ENCODE measurements around the gene ZNF764. TPM values are rescaled to one million over a fixed set of nuclear protein-coding genes. Genes with fewer than 3 reads are reported as not detected.

Gene ZNF764
- total and polyA plus RNA-seq, 7 experiments from 2014 or later, result 4.5 to 20.9 (median 18.1) TPM

GRCh38 chr16:30557707-30557956 is 542 bp downstream of the ZNF764 start:
- peaks cover 0 to 2% (median 0%) of the 10 kb centered on the region in 11 donors for H3K9me3 Mint-ChIP-seq
- DNase-seq (peak in 1 of 9 donors; percentile 42), ATAC-seq (no peak)
- Histone ChIP-seq H3K27me3 (ENCODE audit: control insufficient read depth in 2 of 2, insufficient read depth in 2 of 2, low read length in 2 of 2) (no peaks in the 10 kb centered on the region), H3K9me3 (ENCODE audit: control insufficient read depth in 2 of 3, low read length in 3 of 3) (no peaks in the 10 kb centered on the region), H3K36me3 (ENCODE audit: control insufficient read depth in 2 of 3, insufficient read depth in 3 of 3, low read length in 3 of 3) (peaks cover 0 to 36% (median 8%) of the 10 kb centered on the region in 3 experiments), H3K4me3 (ENCODE audit: low read length) (peak overlapping the region; percentile 92), H3K27ac (ENCODE audit: low read depth, low read length) (peak overlapping the region; percentile 99), H3K4me1 (ENCODE audit: control insufficient read depth in 2 of 2, insufficient read depth in 2 of 2, low read length in 2 of 2) (peaks cover 18 to 20% of the 10 kb centered on the region in 2 donors)
- ChIA-PET CTCF (interaction anchor here (0.6 to 6.2 kb wide), 8 partner anchors 9 to 135 kb away, joined by 3 to 37 read pairs (median 6); partner anchors contain the start of genes DCTPP1, ZNF688 and ZNF747), POLR2A (interaction anchor here (0.7 to 9.3 kb wide), 24 partner anchors 9 to 492 kb away, joined by 3 to 159 read pairs (median 5); partner anchors contain the start of genes ALDOA, CORO1A, DCTPP1 and FBRS)
- intact Hi-C loops (cut with micrococcal nuclease), result loop anchor here in 1 of 2 donors (5.0 kb wide), 2 partner anchors 180 to 365 kb away; partner anchors contain the start of gene FBXL19
- H3K4me3 Mint-ChIP-seq, result peak overlapping the region; percentile 83 to 92 (median 90)
- peaks cover 0 to 16% (median 5%) of the 10 kb centered on the region in 5 donors for H3K36me3 Mint-ChIP-seq
- H3K27ac Mint-ChIP-seq, result peak overlapping the region; percentile 87 to 94 (median 92)
- H3K4me1 Mint-ChIP-seq, result peaks cover 36 to 64% (median 49%) of the 10 kb centered on the region in 7 donors
- no peaks in the 10 kb centered on the region for H3K27me3 Mint-ChIP-seq

DNA sequence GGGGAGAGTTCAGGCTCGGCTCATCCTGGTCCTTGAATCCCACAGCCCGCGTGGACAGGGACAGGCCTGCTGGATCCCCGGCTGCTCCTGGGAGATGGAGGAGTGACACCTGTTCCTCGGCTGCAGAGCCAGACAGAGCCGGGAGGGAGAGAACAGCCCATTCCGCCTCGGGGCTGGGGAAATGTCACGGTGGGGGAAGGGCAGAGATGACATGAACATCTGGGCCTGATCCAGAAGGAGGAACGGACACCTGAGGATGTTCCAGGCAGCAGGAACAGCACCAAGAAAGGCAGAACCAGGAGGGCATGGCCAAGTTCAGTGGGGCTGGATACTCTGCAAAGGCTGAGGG is 2.1 kb downstream of the ZNF764 start:
- H3K27me3 Mint-ChIP-seq, result no peaks in the 10 kb centered on the region
- no peaks in the 10 kb centered on the region for H3K9me3 ChIP-seq (ENCODE audit: control insufficient read depth in 2 of 3, low read length in 3 of 3)
- peaks cover 26 to 34% of the 10 kb centered on the region in 2 donors for H3K4me1 ChIP-seq (ENCODE audit: control insufficient read depth in 2 of 2, insufficient read depth in 2 of 2, low read length in 2 of 2)
- H3K9me3 Mint-ChIP-seq, result peaks cover 0 to 2% (median 0%) of the 10 kb centered on the region in 11 donors
- no peaks in the 10 kb centered on the region for H3K27me3 ChIP-seq (ENCODE audit: control insufficient read depth in 2 of 2, insufficient read depth in 2 of 2, low read length in 2 of 2)
- H3K36me3 ChIP-seq (ENCODE audit: control insufficient read depth in 2 of 3, insufficient read depth in 3 of 3, low read length in 3 of 3), result peaks cover 0 to 36% (median 8%) of the 10 kb centered on the region in 3 experiments
- H3K27ac ChIP-seq (ENCODE audit: low read depth, low read length), result no peak overlapping the region
- DNase-seq (no peak), ATAC-seq (no peak)
- no peak overlapping the region for H3K4me3 ChIP-seq (ENCODE audit: low read length)
- peak overlapping the region; percentile 65 to 94 (median 91) for H3K27ac Mint-ChIP-seq
- peaks cover 0 to 20% (median 5%) of the 10 kb centered on the region in 5 donors for H3K36me3 Mint-ChIP-seq
- H3K4me3 Mint-ChIP-seq, result peak overlapping the region; percentile 43 to 92 (median 89)
- intact Hi-C loops (cut with micrococcal nuclease), result loop anchor here in 1 of 2 donors (5.0 kb wide), 2 partner anchors 179 to 366 kb away; partner anchors contain the start of gene FBXL19
- POLR2A ChIA-PET, result interaction anchor here (1.1 to 9.3 kb wide), 5 partner anchors 15 to 148 kb away, joined by 3 to 159 read pairs (median 20); partner anchors contain the start of genes ZNF688, ZNF747 and ZNF785
- CTCF ChIA-PET, result interaction anchor here (1.0 to 6.2 kb wide), 2 partner anchors 21 to 138 kb away, joined by 3 to 37 read pairs; partner anchors contain the start of gene ZNF747
- H3K4me1 Mint-ChIP-seq, result peaks cover 45 to 72% (median 57%) of the 10 kb centered on the region in 7 donors

DNA sequence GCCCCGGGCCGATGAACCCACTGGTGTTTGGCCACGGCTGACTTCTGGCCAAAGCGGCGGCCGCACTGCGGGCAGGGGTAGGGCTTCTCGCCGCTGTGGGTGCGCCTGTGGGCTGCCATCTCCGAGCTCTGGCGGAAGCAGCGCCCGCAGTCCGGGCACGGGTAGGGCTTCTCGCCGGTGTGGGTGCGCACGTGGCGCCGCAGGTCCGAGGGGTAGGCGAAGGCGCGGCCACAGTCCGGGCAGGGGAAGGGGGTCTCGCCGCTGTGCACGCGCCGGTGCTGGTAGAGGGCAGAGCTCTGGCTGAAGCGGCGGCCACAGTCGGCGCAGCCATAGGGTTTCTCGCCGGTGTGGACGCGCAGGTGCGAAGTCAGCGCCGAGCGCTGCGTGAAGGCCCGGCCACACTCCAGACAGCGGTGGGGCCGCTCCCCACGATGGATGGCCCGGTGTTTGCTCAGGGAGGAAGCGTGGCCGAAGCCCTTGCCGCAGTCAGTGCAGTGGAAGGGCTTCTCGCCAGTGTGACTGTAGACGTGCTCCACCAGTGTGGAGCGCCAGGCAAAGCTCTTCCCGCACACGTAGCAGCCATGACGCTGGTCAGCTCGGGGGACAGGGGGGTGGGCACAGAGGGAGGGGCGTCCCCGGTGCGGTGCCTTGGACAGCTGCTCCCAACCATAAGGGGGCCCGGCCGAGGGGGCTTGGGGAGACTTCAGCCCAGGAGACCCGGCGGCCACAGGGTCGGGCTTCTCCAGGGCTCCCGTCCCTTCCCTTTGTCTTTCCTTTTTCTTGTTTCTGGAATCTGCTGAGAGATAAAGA is 2.7 kb downstream of the ZNF764 start:
- H3K27ac Mint-ChIP-seq, result peak overlapping the region in 5 of 9 donors; percentile 65 to 94 (median 93)
- H3K4me3 Mint-ChIP-seq, result peak overlapping the region in 9 of 10 donors; percentile 43 to 92 (median 83)
- ATAC-seq (no peak), DNase-seq (no peak)
- peaks cover 0 to 2% (median 0%) of the 10 kb centered on the region in 11 donors for H3K9me3 Mint-ChIP-seq
- peaks cover 46 to 72% (median 58%) of the 10 kb centered on the region in 7 donors for H3K4me1 Mint-ChIP-seq
- Histone ChIP-seq H3K36me3 (ENCODE audit: control insufficient read depth in 2 of 3, insufficient read depth in 3 of 3, low read length in 3 of 3) (peaks cover 0 to 36% (median 8%) of the 10 kb centered on the region in 3 experiments), H3K4me3 (ENCODE audit: low read length) (no peak overlapping the region), H3K27me3 (ENCODE audit: control insufficient read depth in 2 of 2, insufficient read depth in 2 of 2, low read length in 2 of 2) (no peaks in the 10 kb centered on the region), H3K4me1 (ENCODE audit: control insufficient read depth in 2 of 2, insufficient read depth in 2 of 2, low read length in 2 of 2) (peaks cover 28 to 37% of the 10 kb centered on the region in 2 donors), H3K27ac (ENCODE audit: low read depth, low read length) (no peak overlapping the region), H3K9me3 (ENCODE audit: control insufficient read depth in 2 of 3, low read length in 3 of 3) (no peaks in the 10 kb centered on the region)
- CTCF ChIA-PET, result interaction anchor here (1.0 to 6.2 kb wide), 2 partner anchors 20 to 138 kb away, joined by 3 to 37 read pairs; partner anchors contain the start of gene ZNF747
- intact Hi-C loops (cut with micrococcal nuclease), result loop anchor here in 1 of 2 donors (5.0 kb wide), 2 partner anchors 178 to 367 kb away; partner anchors contain the start of gene FBXL19
- no peaks in the 10 kb centered on the region for H3K27me3 Mint-ChIP-seq
- POLR2A ChIA-PET, result interaction anchor here (1.2 to 9.3 kb wide), 5 partner anchors 16 to 126 kb away, joined by 3 to 159 read pairs (median 5); partner anchors contain the start of genes DCTPP1, ZNF688 and ZNF747
- H3K36me3 Mint-ChIP-seq, result peaks cover 0 to 20% (median 5%) of the 10 kb centered on the region in 5 donors

- Histone ChIP-seq H3K27me3 (ENCODE audit: control insufficient read depth in 2 of 2, insufficient read depth in 2 of 2, low read length in 2 of 2) (no peaks in the 10 kb centered on the region), H3K36me3 (ENCODE audit: control insufficient read depth in 2 of 3, insufficient read depth in 3 of 3, low read length in 3 of 3) (peaks cover 0 to 36% (median 8%) of the 10 kb centered on the region in 3 experiments), H3K27ac (ENCODE audit: low read depth, low read length) (no peak overlapping the region), H3K4me3 (ENCODE audit: low read length) (no peak overlapping the region), H3K4me1 (ENCODE audit: control insufficient read depth in 2 of 2, insufficient read depth in 2 of 2, low read length in 2 of 2) (peaks cover 28 to 37% of the 10 kb centered on the region in 2 donors), H3K9me3 (ENCODE audit: control insufficient read depth in 2 of 3, low read length in 3 of 3) (no peaks in the 10 kb centered on the region)
- ChIA-PET POLR2A (interaction anchor here (1.2 to 9.3 kb wide), 4 partner anchors 19 to 125 kb away, joined by 3 to 159 read pairs (median 4); partner anchors contain the start of genes DCTPP1 and ZNF747), CTCF (interaction anchor here (6.2 kb wide), 1 partner anchor 20 kb away, joined by 37 read pairs; the partner anchor contains the start of gene ZNF747)
- H3K36me3 Mint-ChIP-seq, result peaks cover 0 to 20% (median 5%) of the 10 kb centered on the region in 5 donors
- peaks cover 0 to 2% (median 0%) of the 10 kb centered on the region in 11 donors for H3K9me3 Mint-ChIP-seq
- intact Hi-C loops (cut with micrococcal nuclease), result loop anchor here in 1 of 2 donors (5.0 kb wide), 2 partner anchors 177 to 368 kb away; partner anchors contain the start of gene FBXL19
- DNase-seq, result no peak
- peaks cover 46 to 71% (median 58%) of the 10 kb centered on the region in 7 donors for H3K4me1 Mint-ChIP-seq
- H3K4me3 Mint-ChIP-seq, result peak overlapping the region in 3 of 10 donors; percentile 10 to 92 (median 87)
- ATAC-seq, result no peak
- no peaks in the 10 kb centered on the region for H3K27me3 Mint-ChIP-seq
- H3K27ac Mint-ChIP-seq, result peak overlapping the region in 4 of 9 donors; percentile 65 to 98 (median 94)
Measured at GRCh38 chr16:30554557-30555314, 3.4 kb downstream of the ZNF764 start.

GRCh38 chr16:30553393-30553899 is 4.7 kb downstream of the ZNF764 start:
- intact Hi-C loops (cut with micrococcal nuclease), result no loop called here
- peaks cover 0 to 36% (median 8%) of the 10 kb centered on the region in 3 experiments for H3K36me3 ChIP-seq (ENCODE audit: control insufficient read depth in 2 of 3, insufficient read depth in 3 of 3, low read length in 3 of 3)
- peaks cover 42 to 66% (median 58%) of the 10 kb centered on the region in 7 donors for H3K4me1 Mint-ChIP-seq
- H3K36me3 Mint-ChIP-seq, result peaks cover 0 to 20% (median 5%) of the 10 kb centered on the region in 5 donors
- H3K4me3 ChIP-seq (ENCODE audit: low read length), result no peak overlapping the region
- ChIA-PET CTCF (interaction anchor here (6.2 kb wide), 1 partner anchor 18 kb away, joined by 37 read pairs; the partner anchor contains the start of gene ZNF747), POLR2A (interaction anchor here (2.6 to 9.3 kb wide), 3 partner anchors 18 to 136 kb away, joined by 14 to 159 read pairs (median 18); partner anchors contain the start of genes ZNF688 and ZNF747)
- no peaks in the 10 kb centered on the region for H3K27me3 Mint-ChIP-seq
- peak overlapping the region; percentile 71 to 98 (median 93) for H3K27ac Mint-ChIP-seq
- H3K27ac ChIP-seq (ENCODE audit: low read depth, low read length), result peak overlapping the region; percentile 30
- peak overlapping the region in 5 of 10 donors; percentile 9 to 87 (median 18) for H3K4me3 Mint-ChIP-seq
- H3K27me3 ChIP-seq (ENCODE audit: control insufficient read depth in 2 of 2, insufficient read depth in 2 of 2, low read length in 2 of 2), result no peaks in the 10 kb centered on the region
- no peak for DNase-seq
- no peaks in the 10 kb centered on the region for H3K9me3 Mint-ChIP-seq
- ATAC-seq, result no peak
- peaks cover 24 to 33% of the 10 kb centered on the region in 2 donors for H3K4me1 ChIP-seq (ENCODE audit: control insufficient read depth in 2 of 2, insufficient read depth in 2 of 2, low read length in 2 of 2)
- H3K9me3 ChIP-seq (ENCODE audit: control insufficient read depth in 2 of 3, low read length in 3 of 3), result no peaks in the 10 kb centered on the region
